Hematopoietic multipotent progenitor cell (in vitro differentiated cells): ENCODE results near the gene WASF3. TPM values are rescaled to one million over a fixed set of nuclear protein-coding genes. Genes with fewer than 3 reads are reported as not detected.
"Not testable (repeated sequence)": the region's sequence is repeated elsewhere in the genome, so short reads cannot be mapped to it uniquely, and the experiment has no call there.

Experiments
- DNase-seq, 3 donors: peaks; one replicate each; pipeline ENCODE4 v3.0.0-alpha.2; 2011 to 2015; ENCODE audit warnings: low read depth in 2 of 3, low spot score in 2 of 3
- total RNA-seq: library from RNA; depleted of rRNA; stranded (reverse); fragments of >200 nt; gene quantifications from one replicate; pipeline ENCODE4 v1.2.3, GENCODE V29; 2012

WASF3 gene
- total RNA-seq, 1 donor, result 0.81 TPM

DNA sequence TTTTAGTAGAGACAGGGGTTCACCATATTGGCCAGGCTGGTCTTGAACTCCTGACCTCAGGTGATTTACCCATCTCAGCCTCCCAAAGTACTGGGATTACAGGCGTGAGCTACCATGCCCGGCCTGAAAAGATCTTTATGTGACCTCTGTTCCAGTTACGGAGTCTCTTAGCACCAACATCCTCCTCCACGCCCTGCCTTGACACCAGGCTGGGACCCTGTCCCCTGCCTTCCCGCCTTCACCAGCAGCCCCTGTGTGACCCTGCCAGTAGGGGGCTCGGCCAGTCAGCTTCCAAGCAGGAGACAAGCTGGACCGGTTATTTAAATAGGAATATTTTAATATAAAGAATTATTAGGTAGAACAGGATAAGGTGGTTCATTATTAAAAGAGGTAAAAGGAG is 148.9 kb downstream of the WASF3 start:
- no peak for DNase-seq

DNA sequence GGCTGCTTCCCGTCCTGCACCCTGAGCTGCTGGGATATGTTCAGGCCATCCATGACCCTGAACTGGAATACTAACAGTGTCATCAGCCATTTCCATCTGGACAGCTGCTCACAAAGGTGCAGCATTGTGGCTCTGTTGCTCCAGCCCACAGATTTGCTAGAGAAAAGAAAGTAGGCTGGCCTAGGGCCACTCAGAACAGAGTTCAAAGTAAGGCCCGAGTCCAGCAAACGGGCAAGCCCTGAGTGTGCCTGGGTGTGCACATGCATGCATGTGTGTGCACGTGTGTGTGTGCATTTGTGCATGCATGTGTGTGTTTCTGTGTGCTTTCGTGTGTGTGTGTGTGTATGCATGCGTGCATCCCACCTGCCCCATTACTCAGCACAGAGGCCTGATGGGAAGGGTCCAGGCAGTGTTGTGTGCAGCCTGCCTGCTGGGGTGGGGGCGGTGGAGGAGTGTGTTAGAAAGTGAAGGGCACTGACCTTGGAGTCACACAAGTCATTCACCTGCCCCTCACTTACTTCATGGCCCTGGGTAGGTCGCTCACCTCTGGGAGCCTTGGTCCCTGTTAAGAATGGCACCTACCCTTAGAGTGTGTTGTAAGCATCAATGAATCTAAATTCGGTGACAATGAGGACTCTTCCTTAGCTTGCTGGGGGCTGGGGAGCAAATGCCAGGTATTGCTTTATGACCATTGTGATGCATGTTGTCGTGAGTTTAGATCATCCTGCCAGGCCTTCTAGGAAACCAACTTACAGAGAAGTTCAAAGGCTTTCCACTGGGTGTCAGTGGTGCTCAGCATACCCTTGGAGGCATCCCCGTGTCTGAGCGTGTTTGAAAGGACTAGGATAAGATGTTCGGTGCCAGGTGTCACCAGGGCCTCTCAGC is 149.9 kb downstream of the WASF3 start:
- DNase-seq, result peak in 2 of 3 donors; percentile 54 to 79

DNA sequence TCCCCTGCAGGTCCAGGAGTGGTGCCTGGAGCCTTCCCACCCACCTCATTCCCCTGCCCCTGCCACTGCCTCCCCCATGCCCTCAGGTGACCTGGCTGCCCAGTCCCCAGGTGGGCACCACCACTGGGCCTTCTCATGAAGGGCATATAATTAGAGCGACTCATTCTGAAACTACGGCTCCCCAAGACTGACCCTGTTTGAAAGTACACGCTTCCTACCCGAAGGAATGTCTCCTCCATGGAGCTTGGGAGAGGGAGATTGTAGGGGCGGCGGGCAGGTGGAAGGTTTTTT is 150.5 kb downstream of the WASF3 start:
- no peak for DNase-seq

DNA sequence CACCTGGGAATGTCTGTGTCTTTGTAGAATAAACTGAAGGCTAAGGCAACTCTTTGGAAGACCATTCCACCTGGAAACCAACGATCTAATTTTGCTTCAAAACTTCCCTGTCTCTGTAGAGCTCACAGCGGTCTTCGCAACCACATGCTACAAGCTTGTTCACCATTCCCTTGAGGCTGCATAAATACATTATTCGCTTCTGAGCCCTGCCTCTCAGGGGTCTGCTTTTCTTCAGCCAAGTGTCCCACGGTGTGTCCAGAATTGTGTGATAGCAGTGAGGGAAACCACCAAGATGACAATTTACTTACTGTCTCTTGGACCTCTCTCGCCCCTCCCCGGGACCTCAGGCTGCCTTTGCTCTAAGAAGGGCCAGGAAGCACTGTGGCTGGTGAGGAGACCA is 152.0 kb downstream of the WASF3 start:
- DNase-seq, result no peak

DNA sequence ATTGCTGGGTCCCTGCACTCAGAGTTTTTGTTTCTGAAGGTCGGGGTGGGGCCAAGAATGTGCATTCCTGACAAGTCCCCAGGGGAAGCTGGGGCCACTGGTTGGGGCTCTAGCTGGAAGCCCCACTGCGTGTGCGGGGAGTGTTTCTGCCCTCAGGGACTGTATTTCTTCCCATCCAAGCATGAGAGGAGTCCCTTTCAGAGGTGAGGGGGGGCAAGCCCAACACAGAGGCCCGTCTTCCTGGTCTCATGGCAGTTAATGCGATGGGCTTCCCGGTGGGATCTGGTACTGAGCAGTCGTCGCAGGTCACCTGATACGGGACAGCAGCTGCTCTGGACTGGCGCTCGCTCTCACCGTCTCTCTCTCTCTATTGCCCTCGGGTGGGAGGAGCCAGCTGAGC is 152.7 kb downstream of the WASF3 start:
- no peak for DNase-seq

DNA sequence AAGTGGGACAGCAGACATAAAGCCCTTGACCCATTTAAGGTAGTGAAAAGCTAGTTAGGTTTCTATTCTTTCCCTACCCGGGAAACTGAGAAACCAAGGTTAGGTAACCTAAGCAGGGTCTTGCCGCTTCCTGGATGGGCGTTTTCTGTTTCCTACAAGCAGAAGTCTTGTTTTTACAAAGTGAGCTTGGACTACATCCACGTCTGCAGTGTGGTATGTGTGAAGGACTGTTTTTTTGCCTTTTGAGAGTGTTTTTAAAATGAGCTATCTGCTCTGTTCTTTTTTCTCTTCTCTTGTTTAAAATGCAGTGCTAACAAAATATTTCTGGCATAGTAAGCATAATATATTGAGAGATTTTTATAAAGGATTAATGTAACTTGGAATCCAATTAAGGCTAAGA is 153.7 kb downstream of the WASF3 start:
- no peak for DNase-seq

DNA sequence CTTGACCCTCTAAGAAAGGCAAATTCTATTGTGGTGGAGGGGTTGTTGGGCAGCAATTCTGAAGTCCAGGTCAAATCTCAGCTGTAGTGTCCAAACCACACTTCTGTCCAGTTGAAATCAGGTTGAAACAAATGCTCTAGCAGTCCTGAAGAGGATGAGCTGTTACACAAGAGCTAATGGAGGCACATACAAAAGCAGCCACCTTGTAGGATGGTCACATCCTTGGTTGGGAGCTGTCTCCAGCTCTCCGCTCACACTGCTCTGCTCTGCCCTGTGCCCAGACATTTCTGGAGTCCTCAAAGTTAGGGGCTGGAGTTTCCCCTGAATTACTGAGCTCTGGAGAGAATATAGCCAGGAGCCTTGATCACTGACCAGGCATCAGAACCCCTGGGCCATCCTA is 155.9 kb downstream of the WASF3 start:
- no peak for DNase-seq

DNA sequence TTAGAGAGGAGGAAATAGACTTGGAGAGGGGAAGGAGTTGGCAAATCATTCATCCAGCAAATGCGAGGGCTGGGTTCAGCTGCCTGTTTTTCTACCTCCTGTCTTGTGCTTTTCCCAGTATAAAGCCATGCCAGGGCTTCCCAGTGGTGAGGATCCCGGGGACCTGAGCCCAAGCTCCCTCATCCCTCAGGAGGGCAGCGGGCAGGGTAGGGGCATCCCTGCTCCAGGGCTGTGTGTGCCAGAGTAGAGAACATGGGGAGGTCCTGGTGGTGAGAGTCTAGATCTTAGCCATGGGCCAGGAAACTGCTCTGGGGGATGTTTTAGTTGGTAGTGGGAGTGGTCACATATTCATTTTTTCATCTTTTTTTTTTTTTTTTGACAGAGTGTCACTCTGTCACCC is 159.5 kb downstream of the WASF3 start:
- DNase-seq, result no peak

DNA sequence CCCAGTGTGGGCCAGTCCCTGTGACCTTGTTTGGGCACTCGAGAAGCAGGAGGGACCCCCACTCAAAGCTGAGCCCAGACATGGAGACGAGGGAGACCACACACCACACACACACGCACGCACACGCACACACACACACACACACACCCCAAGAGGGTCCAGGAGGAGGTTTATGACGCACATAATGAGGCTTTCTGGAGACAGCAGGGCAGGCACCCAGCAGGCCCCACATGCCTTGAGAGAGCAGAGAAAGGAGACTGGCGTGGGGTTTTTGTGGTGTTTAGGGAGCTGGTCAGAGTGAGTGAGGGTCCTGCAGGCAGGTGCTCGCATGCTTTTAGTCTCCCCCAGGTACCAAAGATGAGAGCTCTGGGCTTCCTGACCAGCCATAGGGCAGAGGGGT is 160.7 kb downstream of the WASF3 start:
- DNase-seq, result no peak

DNA sequence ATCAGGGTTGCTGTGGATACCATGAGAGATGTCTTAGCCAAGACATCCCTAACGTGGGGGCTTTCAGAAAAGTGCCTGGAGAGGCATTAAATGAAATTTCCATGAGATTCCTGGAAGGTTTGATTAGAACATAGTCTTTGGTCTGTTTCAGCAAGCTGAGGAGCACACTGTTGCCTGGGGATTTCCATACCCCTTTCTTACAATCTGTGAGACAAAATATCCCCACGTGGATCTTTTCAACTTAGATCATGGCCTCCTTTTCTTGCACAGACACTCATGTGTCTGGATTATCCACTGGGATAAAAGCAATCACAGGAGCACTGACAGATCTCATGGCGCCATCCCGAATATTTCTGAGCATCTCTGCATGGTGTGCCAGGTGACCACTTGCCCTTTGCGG is 161.4 kb downstream of the WASF3 start:
- DNase-seq, result no peak

DNA sequence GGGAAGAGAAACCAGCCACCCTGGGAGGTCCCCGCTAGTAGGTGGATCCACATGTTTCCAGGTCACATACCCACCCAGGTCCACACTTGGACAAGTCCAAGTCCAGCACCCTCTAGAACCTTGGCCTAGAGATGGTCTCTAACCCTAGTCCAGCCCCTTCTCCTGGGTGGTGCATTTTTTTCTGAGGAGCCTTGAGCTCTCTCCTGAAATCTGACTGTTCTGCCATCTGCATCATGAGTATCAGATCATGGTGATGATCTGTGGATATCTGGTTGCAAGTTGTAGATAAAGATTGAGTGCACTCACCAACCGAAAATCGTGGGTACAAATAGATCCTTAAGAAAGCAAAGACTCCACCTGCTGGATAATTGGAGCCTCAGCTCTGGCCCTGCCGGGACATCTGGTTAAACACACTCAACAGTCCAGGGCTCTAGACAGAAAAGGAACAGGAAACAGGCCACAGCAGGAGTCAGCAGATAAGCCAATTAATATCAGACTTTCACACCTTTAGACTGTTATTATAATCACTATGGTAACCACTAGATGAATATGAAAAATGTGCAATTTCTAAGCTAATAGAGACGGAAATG is 162.0 kb downstream of the WASF3 start:
- DNase-seq, result peak in 2 of 3 donors; percentile 83 to 94

DNA sequence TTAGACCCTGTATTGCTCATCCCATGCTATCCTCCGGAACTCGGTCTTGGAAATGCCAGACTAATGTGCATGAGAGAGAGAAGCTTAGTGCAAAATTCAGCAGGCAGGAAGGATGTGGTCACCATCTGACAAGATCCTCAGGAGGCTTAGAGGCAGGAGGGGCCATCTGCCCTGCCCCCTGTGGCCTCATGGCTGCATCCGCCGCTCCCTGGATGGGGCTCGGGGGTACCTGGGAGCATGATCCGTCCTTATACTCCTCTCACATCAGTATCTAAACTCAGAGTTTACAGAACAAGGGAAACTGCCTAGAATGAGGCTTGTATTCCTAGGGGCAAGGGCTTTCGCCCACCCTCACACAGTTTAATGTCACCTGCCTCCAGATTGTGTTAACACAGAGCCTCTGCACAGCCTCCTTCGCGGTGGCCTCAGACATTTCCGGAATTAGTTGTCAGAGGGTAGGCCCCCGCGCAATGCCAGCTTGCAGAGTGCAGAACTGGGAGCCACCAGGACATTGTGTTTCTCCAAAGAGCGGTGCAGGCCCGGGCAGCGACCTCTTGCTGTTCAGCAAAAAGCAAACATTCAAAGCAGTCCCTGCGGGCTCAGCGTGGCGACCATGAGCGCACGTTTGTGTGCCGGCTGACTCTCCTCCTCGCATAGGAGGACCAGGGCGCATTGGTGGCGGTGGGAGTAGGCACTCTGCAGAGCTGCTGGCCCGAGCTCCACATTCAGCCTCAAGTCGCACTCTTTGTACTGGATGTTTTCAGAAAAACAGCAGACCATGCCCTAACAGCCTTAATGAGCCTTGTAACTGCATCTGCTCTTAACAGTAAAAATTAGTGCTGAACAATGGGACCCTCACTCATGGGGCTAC is 164.0 kb downstream of the WASF3 start:
- peak in 2 of 3 donors; percentile 72 to 79 for DNase-seq

DNA sequence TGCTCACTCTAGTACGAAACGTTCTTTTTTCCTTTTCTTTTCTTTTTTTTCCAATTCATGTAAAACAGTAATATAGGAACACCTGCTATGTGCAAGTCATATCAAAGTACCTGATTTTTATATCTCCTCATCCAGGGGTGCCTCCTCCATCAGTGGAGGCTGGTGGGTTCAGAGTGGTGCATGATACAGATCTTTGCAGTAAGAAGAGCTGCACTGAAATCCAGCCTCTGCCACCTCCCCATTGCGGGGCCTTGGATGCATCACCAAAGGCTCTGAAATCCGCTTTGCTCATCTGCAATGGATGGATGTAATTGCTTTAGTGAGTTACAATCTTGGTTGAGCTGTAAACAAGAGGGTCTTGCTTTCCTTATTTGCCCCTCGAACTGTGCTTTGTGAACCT is 164.8 kb downstream of the WASF3 start:
- no peak for DNase-seq

DNA sequence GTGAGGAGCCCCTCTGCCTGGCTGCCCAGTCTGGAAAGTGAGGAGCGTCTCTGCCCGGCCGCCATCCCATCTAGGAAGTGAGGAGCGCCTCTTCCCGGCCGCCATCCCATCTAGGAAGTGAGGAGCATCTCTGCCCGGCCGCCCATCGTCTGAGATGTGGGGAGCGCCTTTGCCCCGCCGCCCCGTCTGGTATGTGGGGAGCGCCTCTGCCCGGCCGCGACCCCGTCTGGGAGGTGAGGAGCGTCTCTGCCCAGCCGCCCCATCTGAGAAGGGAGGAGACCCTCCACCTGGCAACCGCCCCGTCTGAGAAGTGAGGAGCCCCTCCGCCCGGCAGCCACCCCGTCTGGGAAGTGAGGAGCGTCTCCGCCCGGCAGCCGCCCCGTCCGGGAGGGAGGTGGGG is 166.1 kb downstream of the WASF3 start:
- DNase-seq, result not testable (repeated sequence)

DNA sequence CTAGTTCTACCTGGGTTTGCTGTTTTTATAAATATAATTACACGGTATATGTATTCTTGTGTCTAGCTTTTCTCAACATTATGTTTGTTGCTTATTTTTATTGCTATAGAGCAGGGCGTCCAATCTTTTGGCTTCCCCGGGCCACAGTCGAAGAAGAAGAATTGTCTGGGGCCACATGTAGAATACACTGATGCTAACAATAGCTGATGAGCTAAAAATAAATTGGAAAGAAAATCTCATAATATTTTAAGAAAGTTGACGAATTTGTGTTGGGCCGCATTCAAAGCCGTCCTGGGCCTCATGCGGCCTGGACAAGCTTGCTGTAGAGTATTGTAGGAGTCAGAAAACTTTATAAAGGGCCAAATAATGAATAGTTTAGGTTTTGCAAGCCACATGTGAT is 169.2 kb downstream of the WASF3 start:
- DNase-seq, result no peak

DNA sequence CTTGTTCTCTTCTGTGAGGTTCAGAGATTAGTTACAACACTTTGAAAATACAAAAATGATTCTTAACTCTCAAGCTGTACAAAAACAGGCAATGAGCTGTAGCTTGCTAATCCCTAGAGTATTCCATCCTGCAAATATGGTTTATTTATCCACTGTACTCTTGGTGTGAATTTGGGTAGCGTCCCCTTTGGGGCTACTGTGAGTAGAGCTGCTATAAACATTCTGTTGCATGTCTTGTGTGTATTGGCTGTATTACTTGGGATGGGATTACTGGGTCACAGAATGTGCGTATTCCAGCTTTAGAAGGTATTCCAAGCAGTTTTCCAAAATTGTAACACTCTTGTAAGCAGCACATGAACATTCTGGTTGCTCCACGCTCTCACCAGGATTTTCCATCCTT is 169.6 kb downstream of the WASF3 start:
- no peak for DNase-seq

DNA sequence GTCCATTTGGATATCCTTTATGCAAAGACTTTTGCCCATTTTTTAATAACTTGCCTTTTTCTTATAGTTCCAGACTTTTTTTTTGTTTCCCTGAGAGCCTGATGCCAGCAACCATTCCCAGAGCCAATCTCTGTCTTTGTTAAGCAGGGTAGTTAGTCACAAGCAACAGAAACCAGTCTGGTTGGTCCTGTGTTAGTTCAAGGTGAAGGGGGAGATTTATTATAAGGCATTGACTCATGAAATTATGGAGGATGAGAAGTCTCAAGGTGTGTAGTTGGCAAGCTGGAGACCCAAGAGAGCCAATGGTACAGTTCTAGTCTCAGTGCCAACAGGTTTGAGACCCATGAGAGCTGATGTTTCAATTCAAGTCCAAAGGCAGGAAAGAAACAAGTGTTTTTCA is 170.2 kb downstream of the WASF3 start:
- DNase-seq, result no peak

DNA sequence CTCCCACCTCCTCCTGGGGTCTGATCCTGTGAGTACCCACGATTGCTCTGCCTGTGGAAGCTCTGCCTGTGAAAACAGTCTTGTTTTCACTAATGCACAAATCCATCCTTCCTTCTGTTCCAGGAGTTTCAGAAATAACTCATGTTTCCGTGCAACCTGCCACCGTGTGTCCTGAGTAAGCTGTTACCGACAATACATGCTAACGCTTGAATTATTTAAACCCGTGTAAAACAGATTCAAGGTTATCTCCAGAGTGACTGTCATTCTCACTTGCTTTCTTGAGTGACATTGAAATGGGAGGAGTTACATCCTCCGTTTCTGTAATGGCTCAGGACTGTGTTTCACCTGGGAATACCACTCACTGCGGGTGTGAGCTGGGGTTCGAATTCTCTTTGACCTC is 178.2 kb downstream of the WASF3 start:
- no peak for DNase-seq
